HepG2 (cell line): Measurements from ENCODE around the gene MTARC1. TPM values are rescaled to one million over a fixed set of nuclear protein-coding genes. Genes with fewer than 3 reads are reported as not detected.

Source experiments
- EHMT2 ChIP-seq: fragments of 200-600 bp; sonication (generic); IDR thresholded peaks from 2 replicates; pipeline ENCODE4 v1.7.0; 2017; ENCODE audit warnings: antibody characterized with exemption, low read depth, low read length, borderline replicate concordance
- EZH2 ChIP-seq: conservative IDR thresholded peaks from 2 replicates; pipeline ENCODE4 v1.6.1; 2012; ENCODE audit warnings: mild to moderate bottlenecking, low read depth, low read length, moderate library complexity
- HNF4G ChIP-seq, 2 experiments: sonication (generic) in 1 of 2; formaldehyde crosslinking in 1 of 2; IDR thresholded peaks; 2 replicates each; pipeline versions ENCODE4 v1.4.0 to v1.6.1; 2011 to 2020; ENCODE audit warnings: borderline replicate concordance in 2 of 2, low read depth in 2 of 2, mild to moderate bottlenecking in 2 of 2, low read length in 1 of 2, missing genetic modification reagents in 1 of 2, moderate library complexity in 1 of 2
- HOXA3 ChIP-seq: sonication (generic); formaldehyde crosslinking; IDR thresholded peaks from 2 replicates; pipeline ENCODE4 v1.5.0; 2020; ENCODE audit warnings: missing genetic modification reagents
- JARID2 ChIP-seq: sonication (generic); formaldehyde crosslinking; IDR thresholded peaks from 2 replicates; pipeline ENCODE4 v1.8.1; 2023; ENCODE audit warnings: missing genetic modification reagents, inconsistent platforms; ENCODE audit not compliant: insufficient replicate concordance
- JUNB ChIP-seq: sonication (generic); formaldehyde crosslinking; IDR thresholded peaks from 2 replicates; pipeline ENCODE4 v1.8.0; 2022; ENCODE audit warnings: missing genetic modification reagents, mild to moderate bottlenecking, borderline replicate concordance
- KAT7 ChIP-seq: IDR thresholded peaks from 2 replicates; pipeline ENCODE4 v1.6.1; 2018; ENCODE audit warnings: borderline replicate concordance, missing compliant biosample characterization
- MIER2 ChIP-seq: IDR thresholded peaks from 2 replicates; pipeline ENCODE4 v1.6.1; 2016; ENCODE audit warnings: missing biosample characterization, missing genetic modification reagents
- NFATC3 ChIP-seq: sonication (generic); formaldehyde crosslinking; IDR thresholded peaks from 2 replicates; pipeline ENCODE4 v1.5.1; 2020; ENCODE audit warnings: mild to moderate bottlenecking, missing genetic modification reagents
- NFKB2 ChIP-seq: sonication (generic); formaldehyde crosslinking; IDR thresholded peaks from 2 replicates; pipeline ENCODE4 v1.4.0; 2020; ENCODE audit warnings: missing genetic modification reagents, borderline replicate concordance
- SALL1 ChIP-seq: sonication (generic); formaldehyde crosslinking; IDR thresholded peaks from 2 replicates; pipeline ENCODE4 v1.8.0; 2022; ENCODE audit warnings: mild to moderate bottlenecking, missing genetic modification reagents
- SKI ChIP-seq: fragments of 450-650 bp; IDR thresholded peaks from one replicate; pipeline ENCODE4 v1.6.1; 2018; ENCODE audit warnings: mild to moderate bottlenecking; ENCODE audit not compliant: partially characterized antibody
- SMAD1 ChIP-seq: sonication (generic); formaldehyde crosslinking; IDR thresholded peaks from 2 replicates; pipeline ENCODE4 v1.4.0; 2020; ENCODE audit warnings: missing genetic modification reagents, low read depth, mild to moderate bottlenecking, borderline replicate concordance
- SOX6 ChIP-seq, 2 experiments: fragments of 450-650 bp in 1 of 2; sonication (generic) in 1 of 2; formaldehyde crosslinking in 1 of 2; IDR thresholded peaks; 2 replicates each; pipeline versions ENCODE4 v1.4.0 to v1.6.1; 2017 to 2020; ENCODE audit warnings: antibody characterized with exemption in 1 of 2, mild to moderate bottlenecking in 1 of 2, missing genetic modification reagents in 1 of 2
- ZBTB26 ChIP-seq: IDR thresholded peaks from 2 replicates; pipeline ENCODE4 v1.6.1; 2016; ENCODE audit warnings: missing compliant biosample characterization, missing genetic modification reagents, borderline replicate concordance
- ZNF543 ChIP-seq: sonication (generic); formaldehyde crosslinking; IDR thresholded peaks from 2 replicates; pipeline ENCODE4 v1.4.0; 2020; ENCODE audit warnings: mild to moderate bottlenecking, missing genetic modification reagents
- ZNF572 ChIP-seq: sonication (generic); formaldehyde crosslinking; IDR thresholded peaks from 2 replicates; pipeline ENCODE4 v1.5.1; 2020; ENCODE audit warnings: mild to moderate bottlenecking, missing genetic modification reagents
- ZNF615 ChIP-seq: sonication (generic); formaldehyde crosslinking; IDR thresholded peaks from 2 replicates; pipeline ENCODE4 v1.5.0; 2020; ENCODE audit warnings: mild to moderate bottlenecking, missing genetic modification reagents, borderline replicate concordance
- ZNF652 ChIP-seq: IDR thresholded peaks from 2 replicates; pipeline ENCODE4 v1.6.1; 2016; ENCODE audit warnings: low read depth, borderline replicate concordance
- ZNF749 ChIP-seq: sonication (generic); formaldehyde crosslinking; IDR thresholded peaks from 2 replicates; pipeline ENCODE4 v1.8.0; 2022; ENCODE audit warnings: mild to moderate bottlenecking, missing genetic modification reagents, moderate library complexity, borderline replicate concordance
- ZNF850 ChIP-seq: sonication (generic); formaldehyde crosslinking; conservative IDR thresholded peaks from 2 replicates; pipeline ENCODE4 v1.9.0; 2021; ENCODE audit warnings: mild to moderate bottlenecking, missing genetic modification reagents
- ZSCAN22 ChIP-seq: sonication (generic); formaldehyde crosslinking; IDR thresholded peaks from 2 replicates; pipeline ENCODE4 v1.4.0; 2020; ENCODE audit warnings: mild to moderate bottlenecking, missing genetic modification reagents
- polyA plus RNA-seq, 8 experiments: library from polyadenylated mRNA; depleted of rRNA in 3 of 8; stranded (reverse) in 7 of 8; unstranded in 1 of 8; fragments of >200 nt; fragmentation: Illumina TruSeq in 4 of 8; extraction: Trizol in 4 of 8; gene quantifications; 2 replicates each; pipeline versions ENCODE4 v1.2.1 to v1.2.3, GENCODE V29; 2011 to 2016; ENCODE audit warnings: low read depth in 4 of 8, missing spikeins in 1 of 8, mixed read lengths in 1 of 8; ENCODE audit not compliant: insufficient read depth in 1 of 8
- total RNA-seq, 5 experiments: library from RNA; depleted of rRNA; stranded (reverse); fragments of >200 nt; fragmentation: Illumina TruSeq; extraction: Trizol; gene quantifications; 2 replicates each; pipeline ENCODE4 v1.2.3, GENCODE V29; 2016; ENCODE audit warnings: low read depth in 1 of 5
- TF ChIP-seq, protein P1 (sequence below): sonication (generic); formaldehyde crosslinking; IDR thresholded peaks from 2 replicates; pipeline ENCODE4 v1.4.0; 2020; ENCODE audit warnings: mild to moderate bottlenecking, missing genetic modification reagents, borderline replicate concordance

The MTARC1 gene
- total and polyA plus RNA-seq, 2 of the 13 experiments (the other 11 are each of a cell fraction or from before 2014, with no cell fraction given), result 19.4 to 106 TPM

- TF ChIP-seq ZNF652 (CRISPR knock-in tag) (no peak), ZNF615 (CRISPR knock-in tag) (no peak), JARID2 (CRISPR knock-in tag) (no peak), NFKB2 (CRISPR knock-in tag) (no peak), SALL1 (CRISPR knock-in tag) (peak; percentile 51; the same call in 1 of the 2 replicates), ZSCAN22 (CRISPR knock-in tag) (no peak), SMAD1 (CRISPR knock-in tag) (no peak), ZNF749 (CRISPR knock-in tag) (0 out of 2 replicates have a peak, but pooled peaks have one; percentile 26), JUNB (no peak), KAT7 (CRISPR knock-in tag) (no peak), SKI (peak; percentile 90), ZNF850 (CRISPR knock-in tag) (no peak), ZNF572 (CRISPR knock-in tag) (no peak), SOX6 (IDR thresholded peaks at IDR 0.05) (no peak), SOX6 (CRISPR knock-in tag; IDR thresholded peaks at IDR 0.05) (peak; percentile 52; the same call in 1 of the 2 replicates), ZNF543 (CRISPR knock-in tag) (no peak), HNF4G (IDR thresholded peaks at IDR 0.05; ENCODE audit: borderline replicate concordance, low read depth, low read length) (peak; percentile 83), HNF4G (CRISPR knock-in tag; IDR thresholded peaks at IDR 0.05; ENCODE audit: borderline replicate concordance, low read depth) (peak; percentile 32; the same call in 1 of the 2 replicates), EZH2 (no peak), HOXA3 (CRISPR knock-in tag) (0 out of 2 replicates have a peak, but pooled peaks have one; percentile 25), MIER2 (no peak), EHMT2 (peak; percentile 73; the same call in 1 of the 2 replicates), ZBTB26 (CRISPR knock-in tag) (no peak), NFATC3 (no peak)
- TF ChIP-seq, protein P1, sequence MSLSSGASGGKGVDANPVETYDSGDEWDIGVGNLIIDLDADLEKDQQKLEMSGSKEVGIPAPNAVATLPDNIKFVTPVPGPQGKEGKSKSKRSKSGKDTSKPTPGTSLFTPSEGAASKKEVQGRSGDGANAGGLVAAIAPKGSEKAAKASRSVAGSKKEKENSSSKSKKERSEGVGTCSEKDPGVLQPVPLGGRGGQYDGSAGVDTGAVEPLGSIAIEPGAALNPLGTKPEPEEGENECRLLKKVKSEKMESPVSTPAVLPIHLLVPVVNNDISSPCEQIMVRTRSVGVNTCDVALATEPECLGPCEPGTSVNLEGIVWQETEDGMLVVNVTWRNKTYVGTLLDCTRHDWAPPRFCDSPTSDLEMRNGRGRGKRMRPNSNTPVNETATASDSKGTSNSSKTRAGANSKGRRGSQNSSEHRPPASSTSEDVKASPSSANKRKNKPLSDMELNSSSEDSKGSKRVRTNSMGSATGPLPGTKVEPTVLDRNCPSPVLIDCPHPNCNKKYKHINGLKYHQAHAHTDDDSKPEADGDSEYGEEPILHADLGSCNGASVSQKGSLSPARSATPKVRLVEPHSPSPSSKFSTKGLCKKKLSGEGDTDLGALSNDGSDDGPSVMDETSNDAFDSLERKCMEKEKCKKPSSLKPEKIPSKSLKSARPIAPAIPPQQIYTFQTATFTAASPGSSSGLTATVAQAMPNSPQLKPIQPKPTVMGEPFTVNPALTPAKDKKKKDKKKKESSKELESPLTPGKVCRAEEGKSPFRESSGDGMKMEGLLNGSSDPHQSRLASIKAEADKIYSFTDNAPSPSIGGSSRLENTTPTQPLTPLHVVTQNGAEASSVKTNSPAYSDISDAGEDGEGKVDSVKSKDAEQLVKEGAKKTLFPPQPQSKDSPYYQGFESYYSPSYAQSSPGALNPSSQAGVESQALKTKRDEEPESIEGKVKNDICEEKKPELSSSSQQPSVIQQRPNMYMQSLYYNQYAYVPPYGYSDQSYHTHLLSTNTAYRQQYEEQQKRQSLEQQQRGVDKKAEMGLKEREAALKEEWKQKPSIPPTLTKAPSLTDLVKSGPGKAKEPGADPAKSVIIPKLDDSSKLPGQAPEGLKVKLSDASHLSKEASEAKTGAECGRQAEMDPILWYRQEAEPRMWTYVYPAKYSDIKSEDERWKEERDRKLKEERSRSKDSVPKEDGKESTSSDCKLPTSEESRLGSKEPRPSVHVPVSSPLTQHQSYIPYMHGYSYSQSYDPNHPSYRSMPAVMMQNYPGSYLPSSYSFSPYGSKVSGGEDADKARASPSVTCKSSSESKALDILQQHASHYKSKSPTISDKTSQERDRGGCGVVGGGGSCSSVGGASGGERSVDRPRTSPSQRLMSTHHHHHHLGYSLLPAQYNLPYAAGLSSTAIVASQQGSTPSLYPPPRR (CRISPR knock-in tag), result no peak
Measured at GRCh38 chr1:220767312-220768125, 19.2 kb upstream of the MTARC1 start (continued).
